ENCODE measurements around the gene LINGO3.

Gene LINGO3

DNA sequence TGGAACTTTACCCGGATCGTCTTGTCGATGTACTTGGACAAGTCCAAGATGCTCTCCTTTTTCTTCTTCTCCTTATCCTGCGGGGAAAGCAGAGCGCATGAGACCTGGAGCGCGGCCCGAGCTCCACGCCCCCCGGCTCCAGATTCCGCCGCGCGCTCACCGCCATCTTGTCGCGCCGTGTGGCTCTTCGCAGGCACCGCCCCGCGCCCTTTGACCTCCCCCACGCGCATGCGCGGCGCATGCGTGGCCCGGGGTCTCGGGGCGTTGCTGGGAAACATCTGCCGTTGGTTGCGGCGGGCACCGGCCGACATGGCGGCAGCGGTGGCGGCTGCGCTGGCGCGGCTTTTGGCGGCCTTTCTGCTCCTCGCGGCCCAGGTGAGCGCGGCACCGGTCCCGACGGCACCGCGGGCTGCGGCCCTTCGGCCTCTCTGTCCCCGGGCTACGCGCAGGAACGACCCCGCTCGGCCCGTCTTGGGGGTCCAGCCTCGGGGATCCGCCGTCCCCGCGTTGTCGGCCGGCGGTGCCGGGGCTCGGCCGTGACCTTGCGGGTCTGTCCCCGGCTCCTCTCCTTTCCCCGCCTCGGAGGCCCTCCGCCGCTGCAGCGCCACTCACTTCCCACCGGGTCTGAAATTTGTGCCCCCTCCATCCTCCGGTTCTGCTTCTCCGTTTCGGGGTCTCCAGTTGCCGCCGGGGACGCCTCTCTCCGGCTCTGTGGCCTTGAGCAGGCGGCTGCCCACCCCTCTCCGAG, 20.6 kb upstream of the LINGO3 start, which contains the start of the genes LSM7 and SPPL2B (continued):
- TF ChIP-seq, protein P1, sequence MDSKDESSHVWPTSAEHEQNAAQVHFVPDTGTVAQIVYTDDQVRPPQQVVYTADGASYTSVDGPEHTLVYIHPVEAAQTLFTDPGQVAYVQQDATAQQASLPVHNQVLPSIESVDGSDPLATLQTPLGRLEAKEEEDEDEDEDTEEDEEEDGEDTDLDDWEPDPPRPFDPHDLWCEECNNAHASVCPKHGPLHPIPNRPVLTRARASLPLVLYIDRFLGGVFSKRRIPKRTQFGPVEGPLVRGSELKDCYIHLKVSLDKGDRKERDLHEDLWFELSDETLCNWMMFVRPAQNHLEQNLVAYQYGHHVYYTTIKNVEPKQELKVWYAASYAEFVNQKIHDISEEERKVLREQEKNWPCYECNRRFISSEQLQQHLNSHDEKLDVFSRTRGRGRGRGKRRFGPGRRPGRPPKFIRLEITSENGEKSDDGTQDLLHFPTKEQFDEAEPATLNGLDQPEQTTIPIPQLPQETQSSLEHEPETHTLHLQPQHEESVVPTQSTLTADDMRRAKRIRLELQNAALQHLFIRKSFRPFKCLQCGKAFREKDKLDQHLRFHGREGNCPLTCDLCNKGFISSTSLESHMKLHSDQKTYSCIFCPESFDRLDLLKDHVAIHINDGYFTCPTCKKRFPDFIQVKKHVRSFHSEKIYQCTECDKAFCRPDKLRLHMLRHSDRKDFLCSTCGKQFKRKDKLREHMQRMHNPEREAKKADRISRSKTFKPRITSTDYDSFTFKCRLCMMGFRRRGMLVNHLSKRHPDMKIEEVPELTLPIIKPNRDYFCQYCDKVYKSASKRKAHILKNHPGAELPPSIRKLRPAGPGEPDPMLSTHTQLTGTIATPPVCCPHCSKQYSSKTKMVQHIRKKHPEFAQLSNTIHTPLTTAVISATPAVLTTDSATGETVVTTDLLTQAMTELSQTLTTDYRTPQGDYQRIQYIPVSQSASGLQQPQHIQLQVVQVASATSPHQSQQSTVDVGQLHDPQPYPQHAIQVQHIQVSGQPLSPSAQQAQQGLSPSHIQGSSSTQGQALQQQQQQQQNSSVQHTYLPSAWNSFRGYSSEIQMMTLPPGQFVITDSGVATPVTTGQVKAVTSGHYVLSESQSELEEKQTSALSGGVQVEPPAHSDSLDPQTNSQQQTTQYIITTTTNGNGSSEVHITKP (tag by site-specific recombination; IDR thresholded peaks at IDR 0.05) = peak; percentile 6; the same call in 1 of the 2 replicates
- TF ChIP-seq ZNF214 (tag by site-specific recombination; IDR thresholded peaks at IDR 0.05; ENCODE audit: borderline replicate concordance) (no peak), SP3 (tag by site-specific recombination; IDR thresholded peaks at IDR 0.05) (peak; percentile 88), ZNF404 (tag by site-specific recombination; IDR thresholded peaks at IDR 0.05) (no peak), GLIS1 (tag by site-specific recombination; IDR thresholded peaks at IDR 0.05) (peak; percentile 11; the same call in 1 of the 2 replicates), ZNF585B (tag by site-specific recombination; IDR thresholded peaks at IDR 0.05) (no peak), YY1 (tag by site-specific recombination; IDR thresholded peaks at IDR 0.05) (peak; percentile 93), KLF9 (tag by site-specific recombination; IDR thresholded peaks at IDR 0.05; ENCODE audit: low read depth) (peak; percentile 91), SALL2 (tag by site-specific recombination; IDR thresholded peaks at IDR 0.05; ENCODE audit: borderline replicate concordance) (no peak), FEZF1 (tag by site-specific recombination; IDR thresholded peaks at IDR 0.05) (no peak), ZNF146 (tag by site-specific recombination; IDR thresholded peaks at IDR 0.05) (no peak), ZNF341 (tag by site-specific recombination; IDR thresholded peaks at IDR 0.05; ENCODE audit: low read depth) (peak; percentile 92), ZFP69B (tag by site-specific recombination; IDR thresholded peaks at IDR 0.05) (no peak), YY2 (tag by site-specific recombination; IDR thresholded peaks at IDR 0.05) (peak; percentile 97), ZNF510 (tag by site-specific recombination; IDR thresholded peaks at IDR 0.05; ENCODE audit: insufficient replicate concordance) (no peak), ZNF792 (tag by site-specific recombination; IDR thresholded peaks at IDR 0.05) (no peak), BCL11B (tag by site-specific recombination; IDR thresholded peaks at IDR 0.05; ENCODE audit: low read depth) (no peak; the same call in 1 of the 2 replicates), ZNF629 (tag by site-specific recombination; IDR thresholded peaks at IDR 0.05) (peak; percentile 7; the same call in 1 of the 2 replicates), SP2 (tag by site-specific recombination; IDR thresholded peaks at IDR 0.05) (peak; percentile 73), ZNF76 (tag by site-specific recombination; IDR thresholded peaks at IDR 0.05; ENCODE audit: borderline replicate concordance, low read depth) (peak; percentile 81)
- TF ChIP-seq, protein P2, sequence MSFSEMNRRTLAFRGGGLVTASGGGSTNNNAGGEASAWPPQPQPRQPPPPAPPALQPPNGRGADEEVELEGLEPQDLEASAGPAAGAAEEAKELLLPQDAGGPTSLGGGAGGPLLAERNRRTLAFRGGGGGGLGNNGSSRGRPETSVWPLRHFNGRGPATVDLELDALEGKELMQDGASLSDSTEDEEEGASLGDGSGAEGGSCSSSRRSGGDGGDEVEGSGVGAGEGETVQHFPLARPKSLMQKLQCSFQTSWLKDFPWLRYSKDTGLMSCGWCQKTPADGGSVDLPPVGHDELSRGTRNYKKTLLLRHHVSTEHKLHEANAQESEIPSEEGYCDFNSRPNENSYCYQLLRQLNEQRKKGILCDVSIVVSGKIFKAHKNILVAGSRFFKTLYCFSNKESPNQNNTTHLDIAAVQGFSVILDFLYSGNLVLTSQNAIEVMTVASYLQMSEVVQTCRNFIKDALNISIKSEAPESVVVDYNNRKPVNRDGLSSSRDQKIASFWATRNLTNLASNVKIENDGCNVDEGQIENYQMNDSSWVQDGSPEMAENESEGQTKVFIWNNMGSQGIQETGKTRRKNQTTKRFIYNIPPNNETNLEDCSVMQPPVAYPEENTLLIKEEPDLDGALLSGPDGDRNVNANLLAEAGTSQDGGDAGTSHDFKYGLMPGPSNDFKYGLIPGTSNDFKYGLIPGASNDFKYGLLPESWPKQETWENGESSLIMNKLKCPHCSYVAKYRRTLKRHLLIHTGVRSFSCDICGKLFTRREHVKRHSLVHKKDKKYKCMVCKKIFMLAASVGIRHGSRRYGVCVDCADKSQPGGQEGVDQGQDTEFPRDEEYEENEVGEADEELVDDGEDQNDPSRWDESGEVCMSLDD (tag by site-specific recombination; IDR thresholded peaks at IDR 0.05) = 0 out of 2 replicates have a peak, but pooled peaks have one; percentile 3
- TF ChIP-seq, protein P3, sequence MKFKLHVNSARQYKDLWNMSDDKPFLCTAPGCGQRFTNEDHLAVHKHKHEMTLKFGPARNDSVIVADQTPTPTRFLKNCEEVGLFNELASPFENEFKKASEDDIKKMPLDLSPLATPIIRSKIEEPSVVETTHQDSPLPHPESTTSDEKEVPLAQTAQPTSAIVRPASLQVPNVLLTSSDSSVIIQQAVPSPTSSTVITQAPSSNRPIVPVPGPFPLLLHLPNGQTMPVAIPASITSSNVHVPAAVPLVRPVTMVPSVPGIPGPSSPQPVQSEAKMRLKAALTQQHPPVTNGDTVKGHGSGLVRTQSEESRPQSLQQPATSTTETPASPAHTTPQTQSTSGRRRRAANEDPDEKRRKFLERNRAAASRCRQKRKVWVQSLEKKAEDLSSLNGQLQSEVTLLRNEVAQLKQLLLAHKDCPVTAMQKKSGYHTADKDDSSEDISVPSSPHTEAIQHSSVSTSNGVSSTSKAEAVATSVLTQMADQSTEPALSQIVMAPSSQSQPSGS (tag by site-specific recombination; IDR thresholded peaks at IDR 0.05; ENCODE audit: low read depth) = no peak
- TF ChIP-seq, protein P4, sequence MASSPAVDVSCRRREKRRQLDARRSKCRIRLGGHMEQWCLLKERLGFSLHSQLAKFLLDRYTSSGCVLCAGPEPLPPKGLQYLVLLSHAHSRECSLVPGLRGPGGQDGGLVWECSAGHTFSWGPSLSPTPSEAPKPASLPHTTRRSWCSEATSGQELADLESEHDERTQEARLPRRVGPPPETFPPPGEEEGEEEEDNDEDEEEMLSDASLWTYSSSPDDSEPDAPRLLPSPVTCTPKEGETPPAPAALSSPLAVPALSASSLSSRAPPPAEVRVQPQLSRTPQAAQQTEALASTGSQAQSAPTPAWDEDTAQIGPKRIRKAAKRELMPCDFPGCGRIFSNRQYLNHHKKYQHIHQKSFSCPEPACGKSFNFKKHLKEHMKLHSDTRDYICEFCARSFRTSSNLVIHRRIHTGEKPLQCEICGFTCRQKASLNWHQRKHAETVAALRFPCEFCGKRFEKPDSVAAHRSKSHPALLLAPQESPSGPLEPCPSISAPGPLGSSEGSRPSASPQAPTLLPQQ (tag by site-specific recombination; IDR thresholded peaks at IDR 0.05) = 0 out of 2 replicates have a peak, but pooled peaks have one; percentile 25
- TF ChIP-seq, protein P5, sequence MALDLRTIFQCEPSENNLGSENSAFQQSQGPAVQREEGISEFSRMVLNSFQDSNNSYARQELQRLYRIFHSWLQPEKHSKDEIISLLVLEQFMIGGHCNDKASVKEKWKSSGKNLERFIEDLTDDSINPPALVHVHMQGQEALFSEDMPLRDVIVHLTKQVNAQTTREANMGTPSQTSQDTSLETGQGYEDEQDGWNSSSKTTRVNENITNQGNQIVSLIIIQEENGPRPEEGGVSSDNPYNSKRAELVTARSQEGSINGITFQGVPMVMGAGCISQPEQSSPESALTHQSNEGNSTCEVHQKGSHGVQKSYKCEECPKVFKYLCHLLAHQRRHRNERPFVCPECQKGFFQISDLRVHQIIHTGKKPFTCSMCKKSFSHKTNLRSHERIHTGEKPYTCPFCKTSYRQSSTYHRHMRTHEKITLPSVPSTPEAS (tag by site-specific recombination; IDR thresholded peaks at IDR 0.05) = no peak
- TF ChIP-seq, protein P6, sequence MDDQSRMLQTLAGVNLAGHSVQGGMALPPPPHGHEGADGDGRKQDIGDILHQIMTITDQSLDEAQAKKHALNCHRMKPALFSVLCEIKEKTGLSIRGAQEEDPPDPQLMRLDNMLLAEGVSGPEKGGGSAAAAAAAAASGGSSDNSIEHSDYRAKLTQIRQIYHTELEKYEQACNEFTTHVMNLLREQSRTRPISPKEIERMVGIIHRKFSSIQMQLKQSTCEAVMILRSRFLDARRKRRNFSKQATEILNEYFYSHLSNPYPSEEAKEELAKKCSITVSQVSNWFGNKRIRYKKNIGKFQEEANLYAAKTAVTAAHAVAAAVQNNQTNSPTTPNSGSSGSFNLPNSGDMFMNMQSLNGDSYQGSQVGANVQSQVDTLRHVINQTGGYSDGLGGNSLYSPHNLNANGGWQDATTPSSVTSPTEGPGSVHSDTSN (CRISPR knock-in tag; IDR thresholded peaks at IDR 0.05) = peak; percentile 76
- TF ChIP-seq, protein P7, sequence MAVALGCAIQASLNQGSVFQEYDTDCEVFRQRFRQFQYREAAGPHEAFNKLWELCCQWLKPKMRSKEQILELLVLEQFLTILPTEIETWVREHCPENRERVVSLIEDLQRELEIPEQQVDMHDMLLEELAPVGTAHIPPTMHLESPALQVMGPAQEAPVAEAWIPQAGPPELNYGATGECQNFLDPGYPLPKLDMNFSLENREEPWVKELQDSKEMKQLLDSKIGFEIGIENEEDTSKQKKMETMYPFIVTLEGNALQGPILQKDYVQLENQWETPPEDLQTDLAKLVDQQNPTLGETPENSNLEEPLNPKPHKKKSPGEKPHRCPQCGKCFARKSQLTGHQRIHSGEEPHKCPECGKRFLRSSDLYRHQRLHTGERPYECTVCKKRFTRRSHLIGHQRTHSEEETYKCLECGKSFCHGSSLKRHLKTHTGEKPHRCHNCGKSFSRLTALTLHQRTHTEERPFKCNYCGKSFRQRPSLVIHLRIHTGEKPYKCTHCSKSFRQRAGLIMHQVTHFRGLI (tag by site-specific recombination; IDR thresholded peaks at IDR 0.05) = no peak
